K562 (cell line): ENCODE data around the gene PPFIA1.

ENCODE experiments used
- ARID4B ChIP-seq: sonication (generic); formaldehyde crosslinking; IDR thresholded peaks from 2 replicates; pipeline ENCODE4 v1.8.0; 2022; ENCODE audit warnings: mild to moderate bottlenecking, missing genetic modification reagents
- CCNT2 ChIP-seq: IDR thresholded peaks from 2 replicates; pipeline ENCODE4 v1.6.1; 2011; ENCODE audit warnings: borderline replicate concordance, low read depth, mild to moderate bottlenecking, moderate library complexity, mixed read lengths, low read length; ENCODE audit not compliant: insufficient read length; ENCODE audit errors: extremely low read depth
- CTCF ChIP-seq, 3 experiments: IDR thresholded peaks in 2 of 3; conservative IDR thresholded peaks in 1 of 3; 2 replicates each; pipeline ENCODE4 v1.5.1; 2011 to 2012; ENCODE audit warnings: low read length in 3 of 3, mild to moderate bottlenecking in 3 of 3, control low read depth in 2 of 3, improper control_type of control experiment in 1 of 3, inconsistent platforms in 1 of 3, low read depth in 1 of 3, mixed read lengths in 1 of 3, moderate library complexity in 1 of 3; ENCODE audit not compliant: insufficient read depth in 2 of 3
- EZH2 ChIP-seq: IDR thresholded peaks from 2 replicates; pipeline ENCODE4 v1.6.1; 2012; ENCODE audit warnings: low read depth, mild to moderate bottlenecking, inconsistent platforms, low read length, borderline replicate concordance
- FOXK1 ChIP-seq: sonication (generic); formaldehyde crosslinking; IDR thresholded peaks from 2 replicates; pipeline ENCODE4 v1.8.0; 2022; ENCODE audit warnings: missing genetic modification reagents, mild to moderate bottlenecking, borderline replicate concordance
- GABPA ChIP-seq: fragments of 200-800 bp; sonication (Bioruptor generic); conservative IDR thresholded peaks from 2 replicates; pipeline ENCODE4 v1.6.1; 2016; ENCODE audit warnings: low read depth, missing genetic modification characterization, missing compliant biosample characterization
- LCOR ChIP-seq: sonication (generic); formaldehyde crosslinking; IDR thresholded peaks from 2 replicates; pipeline ENCODE4 v1.8.0; 2022; ENCODE audit warnings: mild to moderate bottlenecking, missing genetic modification reagents
- NBN ChIP-seq: fragments of 450-650 bp; IDR thresholded peaks from 2 replicates; pipeline ENCODE4 v1.6.1; 2016; ENCODE audit warnings: low read depth, mild to moderate bottlenecking
- RAD51 ChIP-seq: fragments of 450-650 bp; IDR thresholded peaks from 2 replicates; pipeline ENCODE4 v1.7.1; 2016; ENCODE audit warnings: low read depth, mild to moderate bottlenecking, borderline replicate concordance
- SP1 ChIP-seq: sonication (generic); formaldehyde crosslinking; IDR thresholded peaks from 2 replicates; pipeline ENCODE4 v1.8.1; 2022; ENCODE audit warnings: mild to moderate bottlenecking, missing genetic modification reagents
- ZC3H11A ChIP-seq: IDR thresholded peaks from 2 replicates; pipeline ENCODE4 v1.6.1; 2012; ENCODE audit warnings: low read depth, low read length, improper control_type of control experiment
- ZNF282 ChIP-seq: sonication (generic); formaldehyde crosslinking; IDR thresholded peaks from 2 replicates; pipeline ENCODE4 v1.8.1; 2023; ENCODE audit warnings: missing genetic modification reagents
- TF ChIP-seq, protein P1 (sequence below): sonication (generic); formaldehyde crosslinking; IDR thresholded peaks from 2 replicates; pipeline ENCODE4 v1.8.1; 2022; ENCODE audit warnings: missing genetic modification reagents
- TF ChIP-seq, protein P2 (sequence below): sonication (generic); formaldehyde crosslinking; IDR thresholded peaks from 2 replicates; pipeline ENCODE4 v1.4.0; 2020; ENCODE audit warnings: mild to moderate bottlenecking, missing genetic modification reagents

DNA sequence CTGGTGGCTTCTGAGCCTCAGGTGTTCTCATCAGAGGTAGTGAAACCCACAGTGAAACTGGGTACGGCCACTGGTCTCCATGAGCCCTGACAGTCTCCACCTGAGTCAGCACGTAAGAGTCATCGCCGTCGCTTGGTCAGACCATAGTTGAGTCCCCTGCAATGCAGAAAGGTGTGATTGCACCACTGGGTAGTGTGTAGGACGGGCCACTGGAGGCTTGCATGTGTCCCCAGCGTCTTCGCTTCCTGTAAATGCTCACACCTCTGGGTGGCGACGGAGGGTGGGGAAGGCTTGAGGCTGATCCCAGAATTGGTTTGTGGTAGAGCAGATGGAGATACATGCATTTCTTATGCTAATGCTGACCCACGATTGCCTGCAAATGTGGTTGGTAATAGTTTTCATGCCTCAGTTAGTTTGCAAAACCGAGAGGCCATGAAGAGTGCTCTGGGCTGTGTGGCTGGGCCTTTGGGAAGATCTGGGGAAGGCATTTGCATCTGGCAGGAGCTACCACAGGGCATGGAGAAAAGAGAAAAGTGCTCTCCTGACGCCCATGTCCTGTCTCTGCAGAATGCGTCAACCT lies 154.4 kb downstream of the PPFIA1 start:
- TF ChIP-seq CCNT2 (no peak), CTCF (IDR thresholded peaks at IDR 0.05 in 2 of 3, conservative IDR thresholded peaks at IDR 0.05 in 1 of 3; ENCODE audit: insufficient read depth in 2 of 3, low read depth in 1 of 3, low read length in 3 of 3) (no peak), ZNF282 (no peak), FOXK1 (CRISPR knock-in tag) (no peak), GABPA (tag) (no peak), LCOR (no peak), NBN (no peak), RAD51 (no peak), EZH2 (no peak), ARID4B (CRISPR knock-in tag) (no peak), SP1 (CRISPR knock-in tag) (no peak), ZC3H11A (no peak)
- TF ChIP-seq, protein P1, sequence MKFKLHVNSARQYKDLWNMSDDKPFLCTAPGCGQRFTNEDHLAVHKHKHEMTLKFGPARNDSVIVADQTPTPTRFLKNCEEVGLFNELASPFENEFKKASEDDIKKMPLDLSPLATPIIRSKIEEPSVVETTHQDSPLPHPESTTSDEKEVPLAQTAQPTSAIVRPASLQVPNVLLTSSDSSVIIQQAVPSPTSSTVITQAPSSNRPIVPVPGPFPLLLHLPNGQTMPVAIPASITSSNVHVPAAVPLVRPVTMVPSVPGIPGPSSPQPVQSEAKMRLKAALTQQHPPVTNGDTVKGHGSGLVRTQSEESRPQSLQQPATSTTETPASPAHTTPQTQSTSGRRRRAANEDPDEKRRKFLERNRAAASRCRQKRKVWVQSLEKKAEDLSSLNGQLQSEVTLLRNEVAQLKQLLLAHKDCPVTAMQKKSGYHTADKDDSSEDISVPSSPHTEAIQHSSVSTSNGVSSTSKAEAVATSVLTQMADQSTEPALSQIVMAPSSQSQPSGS: no peak
- TF ChIP-seq, protein P2, sequence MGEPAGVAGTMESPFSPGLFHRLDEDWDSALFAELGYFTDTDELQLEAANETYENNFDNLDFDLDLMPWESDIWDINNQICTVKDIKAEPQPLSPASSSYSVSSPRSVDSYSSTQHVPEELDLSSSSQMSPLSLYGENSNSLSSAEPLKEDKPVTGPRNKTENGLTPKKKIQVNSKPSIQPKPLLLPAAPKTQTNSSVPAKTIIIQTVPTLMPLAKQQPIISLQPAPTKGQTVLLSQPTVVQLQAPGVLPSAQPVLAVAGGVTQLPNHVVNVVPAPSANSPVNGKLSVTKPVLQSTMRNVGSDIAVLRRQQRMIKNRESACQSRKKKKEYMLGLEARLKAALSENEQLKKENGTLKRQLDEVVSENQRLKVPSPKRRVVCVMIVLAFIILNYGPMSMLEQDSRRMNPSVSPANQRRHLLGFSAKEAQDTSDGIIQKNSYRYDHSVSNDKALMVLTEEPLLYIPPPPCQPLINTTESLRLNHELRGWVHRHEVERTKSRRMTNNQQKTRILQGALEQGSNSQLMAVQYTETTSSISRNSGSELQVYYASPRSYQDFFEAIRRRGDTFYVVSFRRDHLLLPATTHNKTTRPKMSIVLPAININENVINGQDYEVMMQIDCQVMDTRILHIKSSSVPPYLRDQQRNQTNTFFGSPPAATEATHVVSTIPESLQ: no peak
